OCI-LY7 (cell line): ENCODE results near the gene MAN1A1. TPM values are rescaled to one million over a fixed set of nuclear protein-coding genes. Genes with fewer than 3 reads are reported as not detected.

Source experiments
- BruUV-seq: library from RNA; stranded (reverse); fragments of 400-500 nt; replicated peaks from 2 replicates; lab custom pipeline; 2021; lab: Mats Ljungman, UMichigan
- CTCF ChIA-PET: fragments of 300-600 bp; sonication (Branson Sonifier 250); formaldehyde crosslinking; loops from one replicate; lab custom pipeline; 2022; ENCODE audit warnings: antibody characterized with exemption; ENCODE audit not compliant: unreplicated experiment; lab: Charles Lee
- POLR2A ChIA-PET: fragments of 300-600 bp; sonication (Branson Sonifier 250); formaldehyde crosslinking; loops from one replicate; lab custom pipeline; 2022; ENCODE audit warnings: antibody characterized with exemption; lab: Charles Lee
- DNase-seq: peaks from one replicate; pipeline ENCODE4 v3.0.0-alpha.2; 2015; ENCODE audit warnings: low spot score
- H2AFZ ChIP-seq: fragments of 200-600 bp; sonication (generic), shearing (Covaris generic); 2 replicates; pipeline ENCODE4 v1.6.1; 2014; ENCODE audit warnings: mild to moderate bottlenecking, antibody characterized with exemption, low read length, moderate library complexity
- H3K27ac ChIP-seq: fragments of 200-600 bp; sonication (generic); 2 replicates; pipeline ENCODE4 v1.5.1; 2014; ENCODE audit warnings: mixed run types, low read depth, mild to moderate bottlenecking, moderate library complexity, low read length, inconsistent platforms; ENCODE audit not compliant: poor library complexity, severe bottlenecking
- H3K36me3 ChIP-seq: fragments of 200-600 bp; sonication (generic); 2 replicates; pipeline ENCODE4 v1.6.1; 2014; ENCODE audit warnings: mild to moderate bottlenecking, antibody characterized with exemption, low read length, moderate library complexity, mixed read lengths; ENCODE audit not compliant: insufficient read depth
- H3K4me1 ChIP-seq: fragments of 200-600 bp; sonication (generic); 2 replicates; pipeline ENCODE4 v1.5.1; 2014; ENCODE audit warnings: mild to moderate bottlenecking, low read length; ENCODE audit not compliant: insufficient read depth, poor library complexity, severe bottlenecking
- H3K4me2 ChIP-seq: fragments of 200-600 bp; sonication (generic); 2 replicates; pipeline ENCODE4 v1.6.1; 2014; ENCODE audit warnings: mild to moderate bottlenecking, low read length
- H3K4me3 ChIP-seq: fragments of 200-600 bp; sonication (generic); 2 replicates; pipeline ENCODE4 v1.5.1; 2014; ENCODE audit warnings: mild to moderate bottlenecking, low read depth, low read length; ENCODE audit not compliant: poor library complexity, severe bottlenecking
- H3K79me2 ChIP-seq: fragments of 200-600 bp; sonication (generic); 2 replicates; pipeline ENCODE4 v1.6.1; 2016; ENCODE audit warnings: low read depth, mild to moderate bottlenecking, low read length, moderate library complexity, mixed read lengths; ENCODE audit not compliant: insufficient read depth
- H3K9me2 ChIP-seq: fragments of 200-600 bp; sonication (generic); 2 replicates; pipeline ENCODE4 v1.6.1; 2016; ENCODE audit warnings: mild to moderate bottlenecking, low read length, mixed read lengths; ENCODE audit not compliant: insufficient read depth
- H3K9me3 ChIP-seq: fragments of 200-600 bp; sonication (generic); 2 replicates; pipeline ENCODE4 v1.6.1; 2014; ENCODE audit warnings: mild to moderate bottlenecking, mixed run types, low read length, mixed read lengths
- H4K20me1 ChIP-seq: fragments of 200-600 bp; sonication (generic); 2 replicates; pipeline ENCODE4 v1.6.1; 2014; ENCODE audit warnings: mild to moderate bottlenecking, antibody characterized with exemption, low read length, moderate library complexity, mixed read lengths; ENCODE audit not compliant: insufficient read depth
- CTCF ChIP-seq: fragments of 200-600 bp; sonication (generic); conservative IDR thresholded peaks from 2 replicates; pipeline ENCODE4 v1.5.1; 2014; ENCODE audit warnings: mild to moderate bottlenecking, antibody characterized with exemption, low read length, moderate library complexity, mixed read lengths
- EZH2phosphoT487 ChIP-seq: fragments of 200-600 bp; sonication (generic); IDR thresholded peaks from 2 replicates; pipeline ENCODE4 v1.6.1; 2018; ENCODE audit warnings: low read depth, borderline replicate concordance, mild to moderate bottlenecking, mixed run types, antibody characterized with exemption, low read length, moderate library complexity, mixed read lengths
- intact Hi-C: fragments of 100-400 bp; cut with micrococcal nuclease; formaldehyde crosslinking; loops from one replicate; pipeline ENCODE4 v1.10.0; 2022; ENCODE audit not compliant: unreplicated experiment
- total RNA-seq, 2 experiments: library from RNA; depleted of rRNA in 1 of 2; stranded (reverse); fragments of >200 nt in 1 of 2; shearing (Covaris generic) in 1 of 2; gene quantifications; 2 replicates each; pipeline ENCODE4 v1.2.3, GENCODE V29; 2014 to 2022

The MAN1A1 gene
- total RNA-seq, 2 experiments from 2014 or later = 72.4 to 74.3 TPM

DNA sequence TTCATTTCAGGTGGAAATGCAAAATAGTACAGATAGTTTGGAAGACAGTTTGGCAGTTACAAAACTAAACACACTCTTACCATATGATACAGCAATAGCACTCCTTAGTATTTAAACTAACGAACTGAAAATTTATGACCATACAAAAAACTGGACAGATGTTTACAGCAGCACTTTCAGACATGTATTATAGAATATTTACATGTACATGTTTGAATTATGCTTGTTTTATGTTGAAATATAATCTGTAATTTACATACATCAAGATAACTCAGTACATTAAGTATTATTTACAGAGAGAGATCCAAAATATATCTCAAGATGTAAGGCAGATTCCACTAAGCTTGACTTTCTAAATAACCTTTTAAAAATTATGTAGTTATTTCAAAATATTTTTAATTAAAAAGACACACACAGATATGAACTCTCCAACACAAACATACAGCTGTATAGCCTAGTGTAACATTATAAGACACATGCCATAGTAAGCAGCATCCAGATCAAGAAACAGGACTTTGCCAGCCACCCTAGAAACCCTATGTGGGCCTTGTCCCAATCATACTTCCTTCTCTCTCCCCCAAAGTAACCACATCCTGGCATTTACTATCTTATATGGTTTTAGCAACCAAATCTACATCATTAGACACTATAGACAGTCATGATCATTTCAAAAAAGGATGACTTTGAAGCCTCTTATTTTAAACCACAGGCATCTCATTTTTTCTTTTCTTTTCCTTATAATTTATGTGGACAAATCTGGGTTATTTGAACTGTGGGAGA is 82.2 kb downstream of the MAN1A1 start:
- intact Hi-C loops = no loop called here
- CTCF ChIA-PET = no interaction called here
- no TSS peak for BruUV-seq

DNA sequence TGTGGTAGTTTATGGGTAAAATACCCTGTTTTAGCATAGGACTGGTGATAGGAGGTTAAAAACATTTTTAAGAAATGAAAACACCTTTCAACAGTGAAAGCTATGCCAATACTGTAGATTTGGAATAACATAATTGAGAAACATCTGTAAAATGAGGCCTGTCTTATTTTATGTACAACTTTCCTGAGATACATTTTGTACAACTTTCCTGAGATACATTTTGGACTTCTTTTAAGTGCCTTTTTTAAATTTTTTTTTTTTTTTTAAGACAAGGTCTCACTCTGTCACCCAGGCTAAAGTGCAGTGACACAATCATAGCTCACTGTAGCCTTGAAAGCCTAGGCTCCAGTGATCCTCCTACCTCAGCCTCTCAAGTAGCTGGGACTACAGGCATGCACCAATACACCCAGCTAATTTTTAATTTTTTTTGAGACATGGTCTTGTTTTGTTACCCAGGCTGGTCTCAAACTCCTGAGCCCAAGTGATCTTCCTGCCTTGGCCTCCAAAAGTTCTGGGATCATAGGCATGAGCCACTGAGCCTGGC is 84.6 kb downstream of the MAN1A1 start:
- intact Hi-C loops = no loop called here
- CTCF ChIA-PET = no interaction called here
- BruUV-seq = TSS peak; percentile 1
- H3K27ac ChIP-seq = no peak overlapping the region
- TF ChIP-seq CTCF = no peak
- no peak for TF ChIP-seq EZH2phosphoT487
- POLR2A ChIA-PET = interaction anchor here (0.6 to 1.4 kb wide), 5 partner anchors 10 to 148 kb away, joined by 3 to 5 read pairs (median 3); no protein-coding TSS in a partner anchor
- DNase-seq = no peak
- H2AFZ ChIP-seq = no peak overlapping the region
- H3K4me2 ChIP-seq = no peak overlapping the region
- peaks cover 89% of the 10 kb centered on the region; the same call in 1 of the 2 replicates for H3K79me2 ChIP-seq
- peaks cover 92% of the 10 kb centered on the region for H3K36me3 ChIP-seq
- peaks cover 11% of the 10 kb centered on the region; the same call in 1 of the 2 replicates for H4K20me1 ChIP-seq
- no peaks in the 10 kb centered on the region for H3K9me3 ChIP-seq
- no peak overlapping the region for H3K4me3 ChIP-seq
- H3K9me2 ChIP-seq = no peaks in the 10 kb centered on the region
- H3K4me1 ChIP-seq = no peaks in the 10 kb centered on the region

More for the DNA sequence above, 82.2 kb downstream of the MAN1A1 start:
- POLR2A ChIA-PET = interaction anchor here (0.6 kb wide), 1 partner anchor 68 kb away, joined by 3 read pairs; no protein-coding TSS in a partner anchor
- Histone ChIP-seq H3K27ac (no peak overlapping the region), H4K20me1 (0 out of 2 replicates have a peak, but pooled peaks cover 7% of the 10 kb centered on the region), H2AFZ (no peak overlapping the region), H3K79me2 (peaks cover 89% of the 10 kb centered on the region; the same call in 1 of the 2 replicates), H3K4me2 (no peak overlapping the region), H3K9me3 (peaks cover 12% of the 10 kb centered on the region), H3K4me3 (no peak overlapping the region), H3K36me3 (peaks cover 98% of the 10 kb centered on the region), H3K9me2 (no peaks in the 10 kb centered on the region), H3K4me1 (no peaks in the 10 kb centered on the region)
- TF ChIP-seq CTCF (no peak), EZH2phosphoT487 (no peak)
- no peak for DNase-seq

DNA sequence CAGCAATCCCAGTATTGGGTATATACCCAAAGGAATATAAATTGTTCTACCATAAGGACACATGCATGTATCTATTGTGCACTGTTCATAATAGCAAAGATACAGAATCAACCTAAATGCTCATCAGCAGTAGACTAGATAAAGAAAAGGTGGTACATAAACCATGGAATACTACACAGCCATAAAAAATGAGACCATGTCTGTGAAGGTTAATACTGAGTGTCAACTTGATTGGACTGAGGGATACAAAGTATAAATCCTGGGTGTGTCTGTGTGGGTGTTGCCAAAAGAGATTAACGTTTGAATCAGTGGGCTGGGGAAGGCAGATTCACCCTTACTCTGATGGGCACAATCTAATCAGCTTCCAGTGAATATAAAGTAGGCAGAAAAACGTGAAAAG is 86.9 kb downstream of the MAN1A1 start:
- Histone ChIP-seq H3K4me1 (no peaks in the 10 kb centered on the region), H3K4me2 (no peak overlapping the region), H3K79me2 (peaks cover 95% of the 10 kb centered on the region; the same call in 1 of the 2 replicates), H3K4me3 (no peak overlapping the region), H3K9me2 (no peaks in the 10 kb centered on the region), H2AFZ (no peak overlapping the region), H3K9me3 (no peaks in the 10 kb centered on the region), H4K20me1 (peaks cover 4% of the 10 kb centered on the region; the same call in 1 of the 2 replicates), H3K27ac (no peak overlapping the region), H3K36me3 (peaks cover 85% of the 10 kb centered on the region)
- BruUV-seq = no TSS peak
- no peak for TF ChIP-seq CTCF
- no peak for TF ChIP-seq EZH2phosphoT487
- intact Hi-C loops = no loop called here
- CTCF ChIA-PET = no interaction called here
- DNase-seq = no peak
- POLR2A ChIA-PET = no interaction called here
